ENCODE results near the gene COL25A1. TPM values are rescaled to one million over a fixed set of nuclear protein-coding genes. Genes with fewer than 3 reads are reported as not detected.

COL25A1 gene
- polyA plus RNA-seq, 1 donor = 9.5 TPM

GRCh38 chr4:108861334-108861733, 441.1 kb downstream of the COL25A1 start:
- DNase-seq (ENCODE audit: low read depth) = no peak

GRCh38 chr4:108854786-108855185, 447.7 kb downstream of the COL25A1 start:
- no peak for DNase-seq (ENCODE audit: low read depth)

- DNase-seq (ENCODE audit: low read depth) = no peak
Observed at GRCh38 chr4:108852691-108853090, 449.8 kb downstream of the COL25A1 start.

GRCh38 chr4:108851366-108851765, 451.1 kb downstream of the COL25A1 start:
- no peak for DNase-seq (ENCODE audit: low read depth)

- DNase-seq (ENCODE audit: low read depth) = no peak
Observed at GRCh38 chr4:108850219-108850649, 452.2 kb downstream of the COL25A1 start.

DNA sequence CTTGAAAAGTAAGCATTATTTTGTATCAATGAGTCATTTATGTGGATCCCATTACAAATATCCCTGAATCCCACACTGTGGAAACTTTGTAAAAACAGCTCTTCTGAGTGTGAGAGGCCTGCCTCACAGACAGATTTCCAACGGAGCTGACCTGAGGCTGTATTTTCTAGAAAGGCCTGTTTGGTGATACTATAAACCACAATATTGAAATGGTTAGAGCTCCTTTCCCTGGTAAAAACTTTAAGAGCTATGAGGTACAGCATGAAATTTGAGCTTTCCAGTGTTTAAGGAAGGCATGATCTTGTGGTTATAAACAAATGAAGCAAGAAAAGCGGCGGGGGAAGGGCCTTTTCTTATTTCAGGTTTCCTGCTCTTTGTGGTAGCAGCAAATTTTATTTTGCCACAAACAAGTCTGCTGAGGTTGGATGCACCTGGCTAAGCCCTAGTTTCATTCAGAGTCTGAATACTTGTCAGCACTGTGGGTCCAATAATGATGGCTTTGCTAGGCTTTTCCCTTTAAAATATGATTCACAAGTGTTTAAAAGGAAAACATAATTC, 452.8 kb downstream of the COL25A1 start:
- DNase-seq (ENCODE audit: low read depth) = no peak

DNA sequence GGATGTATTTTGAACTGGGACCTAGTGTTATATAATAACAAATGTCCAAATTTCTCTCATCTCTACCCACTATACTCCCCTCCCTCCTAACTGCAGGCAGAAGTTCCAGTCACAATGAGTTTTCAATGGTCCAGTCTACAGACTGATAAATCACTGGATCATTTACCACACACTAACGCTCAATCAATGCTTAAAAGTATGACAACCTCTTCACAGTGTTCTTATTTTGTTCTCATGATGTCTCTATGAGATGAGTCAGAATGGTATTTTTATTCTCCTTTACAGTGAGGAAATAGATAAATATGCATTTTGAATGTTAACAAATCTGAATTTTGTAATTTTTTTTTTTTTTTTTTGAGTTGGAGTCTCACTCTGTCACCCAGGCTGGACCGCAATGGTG, 455.9 kb downstream of the COL25A1 start:
- no peak for DNase-seq (ENCODE audit: low read depth)

- no peak for DNase-seq (ENCODE audit: low read depth)
Observed at GRCh38 chr4:108840426-108840975, 462.0 kb downstream of the COL25A1 start.

DNA sequence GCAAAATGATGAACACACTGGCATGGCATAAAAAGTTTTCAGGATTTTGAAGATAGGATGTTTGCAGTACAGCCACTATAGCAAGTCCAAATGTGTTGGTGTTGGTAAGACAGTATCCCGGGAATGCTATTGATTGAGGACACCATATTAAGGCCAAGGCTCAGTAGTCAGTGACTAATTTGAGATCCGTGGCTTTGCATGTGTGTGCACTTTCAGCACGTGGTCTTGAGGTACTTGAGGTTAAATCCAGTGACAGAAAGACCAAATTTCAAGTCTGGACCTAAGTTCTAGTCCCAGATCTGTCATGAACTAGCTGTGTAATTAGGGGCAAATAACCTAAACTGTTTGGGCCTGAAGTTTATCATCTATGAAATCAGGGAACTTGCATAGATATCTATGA, 463.1 kb downstream of the COL25A1 start:
- DNase-seq (ENCODE audit: low read depth) = no peak

- DNase-seq (ENCODE audit: low read depth) = no peak
Observed at GRCh38 chr4:108838451-108838850, 464.0 kb downstream of the COL25A1 start.

DNA sequence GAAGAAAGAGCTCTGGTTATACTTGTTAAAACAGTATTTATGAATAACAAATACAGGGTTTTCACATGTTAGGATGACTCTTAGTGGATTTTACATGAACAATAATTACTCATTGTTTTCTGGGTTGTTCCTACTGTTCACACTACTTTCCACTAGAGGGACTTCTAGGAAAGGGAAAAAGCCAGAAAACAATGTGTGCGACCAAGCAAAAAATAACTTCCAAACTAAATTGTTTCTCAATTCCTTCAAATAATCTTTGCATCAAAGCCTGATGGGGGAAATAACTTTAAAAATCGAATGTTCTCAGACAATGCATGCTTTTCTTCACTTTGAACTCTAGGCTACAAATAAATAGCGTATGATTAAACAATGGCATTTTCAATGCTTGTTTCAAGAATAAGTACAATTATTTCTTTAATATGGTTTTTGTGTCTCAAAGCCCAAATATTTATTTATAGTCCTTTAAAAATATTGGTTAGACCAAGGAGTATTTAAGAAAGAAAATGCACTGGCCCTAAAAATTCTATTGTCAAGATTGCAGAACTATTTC, 467.5 kb downstream of the COL25A1 start:
- peak; percentile 29 for DNase-seq (ENCODE audit: low read depth)

DNA sequence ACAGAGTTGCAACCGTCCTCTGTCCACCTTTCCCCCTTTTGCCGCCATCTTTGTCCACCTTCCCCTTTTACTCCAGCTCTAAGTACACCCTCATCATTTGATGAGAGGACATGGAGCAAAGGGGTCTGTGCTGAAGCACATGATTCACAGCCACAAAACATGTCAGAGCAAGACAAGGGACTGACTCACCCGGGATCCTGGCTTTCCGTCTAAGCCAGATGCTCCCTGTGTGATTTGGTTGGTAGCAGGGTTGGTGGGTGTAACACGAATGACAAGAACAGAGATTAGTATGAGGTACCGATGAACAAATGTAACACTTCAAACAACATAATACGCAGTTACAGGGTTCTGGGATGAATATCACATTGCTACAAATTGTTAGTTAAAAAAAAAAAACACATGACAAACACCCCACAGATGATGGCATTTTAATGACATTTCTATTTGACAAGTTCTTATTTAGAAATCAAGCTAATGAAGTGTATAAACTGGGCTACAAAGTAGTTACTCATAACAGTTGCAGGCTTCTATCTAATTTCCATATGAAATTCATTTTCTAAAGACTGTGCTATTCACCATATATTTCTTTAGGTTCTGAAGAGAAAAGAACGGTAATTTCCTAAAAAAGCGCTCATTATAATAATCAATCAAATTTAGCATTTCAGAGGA, 468.2 kb downstream of the COL25A1 start:
- no peak for DNase-seq (ENCODE audit: low read depth)

DNA sequence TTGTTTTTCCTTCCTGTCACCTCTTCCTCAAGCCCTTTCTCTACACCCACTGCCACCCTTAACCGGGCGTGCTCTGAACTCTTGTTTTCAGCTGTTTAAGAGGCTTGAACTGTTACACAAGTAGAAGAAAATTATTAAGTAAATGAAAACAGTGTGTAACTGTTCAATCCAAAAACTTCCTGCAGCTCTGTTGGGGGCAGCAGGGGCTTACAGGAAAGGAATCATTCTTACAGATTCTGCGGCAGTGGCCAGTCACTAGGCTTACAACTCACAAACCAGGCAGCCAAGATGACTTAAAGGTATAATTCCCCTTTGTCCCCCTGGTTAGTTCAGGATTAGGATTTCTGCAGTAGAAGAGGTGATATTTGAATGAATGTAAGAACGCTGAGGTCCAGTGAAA, 469.4 kb downstream of the COL25A1 start:
- no peak for DNase-seq (ENCODE audit: low read depth)

DNA sequence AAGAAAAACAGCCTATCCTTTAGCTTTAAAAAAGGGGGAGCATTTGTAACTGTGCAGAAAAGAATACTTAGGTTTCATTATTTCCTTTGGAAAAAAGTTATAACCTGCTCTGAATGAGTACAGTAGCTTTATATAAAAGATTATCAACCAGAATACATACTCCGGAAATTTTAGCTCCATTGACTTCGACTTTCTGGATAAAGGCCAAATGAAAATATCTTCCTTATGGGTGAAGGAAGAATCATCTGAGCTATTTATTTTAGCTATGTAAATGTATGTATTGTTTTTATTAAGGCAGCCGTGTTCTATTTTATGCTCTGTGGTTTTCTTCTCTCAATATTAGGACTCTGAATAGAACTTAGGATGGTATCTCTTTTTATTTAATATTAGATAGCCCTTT, 470.6 kb downstream of the COL25A1 start:
- no peak for DNase-seq (ENCODE audit: low read depth)

DNA sequence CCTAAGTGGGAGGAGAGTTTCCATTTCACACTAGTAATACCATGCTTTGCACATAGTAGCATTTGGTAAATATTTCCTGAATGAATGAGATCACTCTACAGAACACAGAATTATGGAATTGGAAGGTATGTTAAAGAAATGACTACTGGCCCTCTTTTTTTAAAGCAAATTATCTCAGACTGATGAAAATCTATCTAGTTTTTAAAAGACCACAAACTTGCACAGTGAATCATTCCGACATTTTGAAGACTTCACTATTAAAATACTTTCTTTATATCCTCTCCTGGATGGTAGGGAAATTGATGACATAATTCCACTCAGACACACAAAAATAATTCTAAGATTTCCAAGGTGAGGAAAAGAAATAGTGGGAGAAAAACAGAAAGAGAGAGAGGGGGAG, 471.2 kb downstream of the COL25A1 start:
- DNase-seq (ENCODE audit: low read depth) = no peak

DNA sequence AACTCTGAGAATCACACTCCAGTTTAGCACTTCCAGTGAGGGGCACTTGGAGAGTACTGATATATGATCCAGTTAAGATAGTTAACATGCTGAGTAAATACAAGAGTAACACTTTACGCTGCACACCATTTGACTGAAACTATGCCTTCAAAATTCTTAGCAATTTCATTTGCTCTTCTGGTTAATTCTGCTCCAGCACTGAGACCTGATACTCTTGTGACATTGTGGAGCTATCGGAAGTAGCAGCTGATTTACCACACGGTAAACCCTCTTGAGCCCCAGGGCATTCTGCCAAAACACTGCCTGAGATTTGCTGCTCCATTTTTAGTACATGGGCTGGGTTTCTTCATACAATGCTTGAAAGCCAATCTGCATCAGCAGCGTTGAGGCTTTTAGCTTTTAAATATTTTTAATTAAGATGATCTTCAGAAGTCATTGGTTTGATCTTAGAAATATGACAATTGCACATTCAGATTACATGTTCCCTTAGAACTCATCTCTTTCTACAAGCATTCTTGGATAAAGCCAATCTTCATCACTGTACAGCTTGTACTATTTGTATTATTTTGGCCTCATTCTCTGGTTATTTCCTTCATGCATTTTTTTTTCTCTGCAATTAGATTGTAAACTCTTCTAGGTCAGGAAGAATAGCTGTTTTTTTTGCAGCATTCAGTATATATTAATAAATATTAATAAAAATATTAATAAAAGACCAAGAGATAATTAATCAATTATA, 471.8 kb downstream of the COL25A1 start:
- DNase-seq (ENCODE audit: low read depth) = no peak

- no peak for DNase-seq (ENCODE audit: low read depth)
Observed at GRCh38 chr4:108829966-108830492, 472.4 kb downstream of the COL25A1 start.

GRCh38 chr4:108828620-108829019, 473.8 kb downstream of the COL25A1 start:
- DNase-seq (ENCODE audit: low read depth) = no peak

GRCh38 chr4:108825737-108826136, 476.7 kb downstream of the COL25A1 start:
- no peak for DNase-seq (ENCODE audit: low read depth)

DNA sequence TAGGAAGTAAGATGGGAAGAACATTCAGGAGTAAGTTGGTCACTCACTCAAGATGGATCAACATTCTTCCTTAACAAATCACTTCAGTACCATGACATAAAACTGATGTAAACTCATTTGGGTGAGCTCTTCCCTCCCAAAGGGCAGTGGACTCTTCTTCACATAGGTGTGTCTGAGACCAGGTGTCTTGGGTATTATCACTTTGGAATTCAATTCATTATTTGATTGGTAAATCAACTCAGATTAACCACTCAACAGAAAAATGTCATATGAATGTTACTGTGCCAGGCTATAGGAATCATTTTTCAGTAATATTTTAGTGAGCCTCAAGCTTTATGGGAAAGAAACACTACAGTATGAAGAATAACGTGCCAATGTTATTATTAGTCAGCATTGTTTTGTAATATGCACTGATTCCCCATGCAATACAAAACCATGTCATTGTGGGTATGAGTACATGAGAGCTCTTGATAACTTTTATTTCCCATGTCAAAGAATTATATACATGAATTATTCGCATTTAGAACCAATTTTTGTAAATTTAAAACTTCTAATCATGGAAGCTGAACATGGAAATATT, 481.0 kb downstream of the COL25A1 start:
- no peak for DNase-seq (ENCODE audit: low read depth)

DNA sequence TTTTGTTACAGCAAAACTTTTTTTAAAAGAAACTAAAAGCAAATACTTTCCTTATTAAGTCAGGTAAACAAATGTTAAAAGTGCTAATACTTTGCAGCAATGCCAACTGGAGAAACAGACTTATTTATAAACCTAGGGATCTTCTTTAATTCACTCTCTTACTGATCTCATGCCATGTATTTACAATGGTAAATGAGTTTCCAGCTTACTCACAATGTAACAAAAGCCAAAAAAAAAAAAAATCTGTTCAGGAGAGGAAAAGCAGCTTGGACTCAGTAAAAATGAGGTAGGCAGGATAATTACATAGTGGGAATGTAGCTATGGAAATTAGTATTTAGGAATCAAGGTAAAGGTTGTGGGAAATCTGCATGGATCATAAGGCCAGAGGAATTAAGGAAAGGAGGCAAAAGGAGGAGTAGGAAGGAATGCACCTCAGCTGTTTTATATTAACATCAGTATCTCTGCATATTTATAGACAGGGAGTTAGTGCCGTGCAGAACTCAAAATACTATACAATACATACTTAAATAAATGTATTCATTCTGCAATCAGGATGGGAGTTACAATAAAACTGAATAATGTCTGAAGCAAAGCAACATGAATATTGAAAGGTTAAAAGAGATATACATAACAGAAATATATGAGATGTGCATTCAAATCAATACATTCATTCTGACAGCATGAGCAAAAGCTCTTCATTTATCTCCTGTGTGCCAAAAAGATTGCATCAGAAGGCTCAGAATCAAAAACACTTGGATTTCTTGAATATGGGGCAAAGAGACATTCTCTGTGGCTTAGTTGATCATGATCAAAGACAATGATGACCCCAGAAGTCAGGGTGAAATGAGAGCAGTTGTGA, 481.7 kb downstream of the COL25A1 start:
- DNase-seq (ENCODE audit: low read depth) = no peak
